ENCODE measurements around the gene TTC23L. TPM values are rescaled to one million over a fixed set of nuclear protein-coding genes. Genes with fewer than 3 reads are reported as not detected.

TTC23L gene
- total RNA-seq, 1 donor from 2014 or later: 1.8 TPM

GRCh38 chr5:34803974-34804732 lies 34.8 kb upstream of the TTC23L start:
- peak overlapping the region; percentile 3 for H3K27ac Mint-ChIP-seq
- TF ChIP-seq, protein P1, sequence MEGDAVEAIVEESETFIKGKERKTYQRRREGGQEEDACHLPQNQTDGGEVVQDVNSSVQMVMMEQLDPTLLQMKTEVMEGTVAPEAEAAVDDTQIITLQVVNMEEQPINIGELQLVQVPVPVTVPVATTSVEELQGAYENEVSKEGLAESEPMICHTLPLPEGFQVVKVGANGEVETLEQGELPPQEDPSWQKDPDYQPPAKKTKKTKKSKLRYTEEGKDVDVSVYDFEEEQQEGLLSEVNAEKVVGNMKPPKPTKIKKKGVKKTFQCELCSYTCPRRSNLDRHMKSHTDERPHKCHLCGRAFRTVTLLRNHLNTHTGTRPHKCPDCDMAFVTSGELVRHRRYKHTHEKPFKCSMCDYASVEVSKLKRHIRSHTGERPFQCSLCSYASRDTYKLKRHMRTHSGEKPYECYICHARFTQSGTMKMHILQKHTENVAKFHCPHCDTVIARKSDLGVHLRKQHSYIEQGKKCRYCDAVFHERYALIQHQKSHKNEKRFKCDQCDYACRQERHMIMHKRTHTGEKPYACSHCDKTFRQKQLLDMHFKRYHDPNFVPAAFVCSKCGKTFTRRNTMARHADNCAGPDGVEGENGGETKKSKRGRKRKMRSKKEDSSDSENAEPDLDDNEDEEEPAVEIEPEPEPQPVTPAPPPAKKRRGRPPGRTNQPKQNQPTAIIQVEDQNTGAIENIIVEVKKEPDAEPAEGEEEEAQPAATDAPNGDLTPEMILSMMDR (conservative IDR thresholded peaks at IDR 0.05): no peak
- no peaks in the 10 kb centered on the region for H3K27me3 Mint-ChIP-seq
- no peaks in the 10 kb centered on the region for H3K4me1 Mint-ChIP-seq (ENCODE audit: unreplicated experiment)
- H3K36me3 Mint-ChIP-seq: peaks cover 54% of the 10 kb centered on the region
- no peak for DNase-seq (ENCODE audit: extremely low spot score, unreplicated experiment)
- no peak overlapping the region for H3K4me3 Mint-ChIP-seq
- H3K9me3 Mint-ChIP-seq: no peaks in the 10 kb centered on the region

DNA sequence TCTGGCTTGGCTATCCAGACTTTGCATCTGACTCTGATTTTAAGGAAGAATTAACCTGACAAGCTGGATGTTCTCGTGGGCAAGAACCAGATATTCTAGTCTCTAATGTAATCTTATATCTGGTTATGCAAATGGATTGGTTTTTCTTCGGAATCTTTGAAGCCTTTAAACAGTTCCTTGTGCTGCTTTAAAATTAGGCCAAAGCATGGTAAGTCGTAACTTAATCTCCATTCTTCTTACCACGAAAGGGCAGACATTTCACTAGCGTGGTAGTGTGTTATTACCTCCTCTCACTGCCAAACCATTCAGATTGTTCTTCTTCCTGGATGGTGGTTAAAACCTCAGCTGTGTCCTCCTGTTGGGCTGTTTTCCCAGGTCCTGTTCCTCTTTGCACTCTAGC lies 34.1 kb upstream of the TTC23L start:
- no peak for DNase-seq (ENCODE audit: extremely low spot score, unreplicated experiment)
- TF ChIP-seq, protein P1 (conservative IDR thresholded peaks at IDR 0.05): no peak
- Mint-ChIP-seq H3K4me1 (ENCODE audit: unreplicated experiment) (no peaks in the 10 kb centered on the region), H3K27ac (peak overlapping the region; percentile 3), H3K4me3 (no peak overlapping the region), H3K36me3 (peaks cover 53% of the 10 kb centered on the region), H3K9me3 (no peaks in the 10 kb centered on the region), H3K27me3 (no peaks in the 10 kb centered on the region)

- Mint-ChIP-seq H3K4me3 (no peak overlapping the region), H3K27ac (no peak overlapping the region), H3K4me1 (ENCODE audit: unreplicated experiment) (peaks cover 4% of the 10 kb centered on the region), H3K9me3 (no peaks in the 10 kb centered on the region), H3K36me3 (peaks cover 45% of the 10 kb centered on the region), H3K27me3 (no peaks in the 10 kb centered on the region)
- TF ChIP-seq, protein P1 (conservative IDR thresholded peaks at IDR 0.05): no peak
- no peak for DNase-seq (ENCODE audit: extremely low spot score, unreplicated experiment)
Measured at GRCh38 chr5:34806532-34806931, 32.4 kb upstream of the TTC23L start.

GRCh38 chr5:34811706-34812105 lies 27.3 kb upstream of the TTC23L start:
- TF ChIP-seq, protein P1 (conservative IDR thresholded peaks at IDR 0.05): no peak
- Mint-ChIP-seq H3K9me3 (no peaks in the 10 kb centered on the region), H3K4me3 (no peak overlapping the region), H3K36me3 (peaks cover 23% of the 10 kb centered on the region), H3K27me3 (no peaks in the 10 kb centered on the region), H3K4me1 (ENCODE audit: unreplicated experiment) (peaks cover 4% of the 10 kb centered on the region), H3K27ac (no peak overlapping the region)
- no peak for DNase-seq (ENCODE audit: extremely low spot score, unreplicated experiment)

GRCh38 chr5:34813509-34813908 lies 25.5 kb upstream of the TTC23L start:
- DNase-seq (ENCODE audit: extremely low spot score, unreplicated experiment): no peak
- Mint-ChIP-seq H3K36me3 (peaks cover 12% of the 10 kb centered on the region), H3K27ac (no peak overlapping the region), H3K4me3 (no peak overlapping the region), H3K27me3 (no peaks in the 10 kb centered on the region), H3K4me1 (ENCODE audit: unreplicated experiment) (peaks cover 4% of the 10 kb centered on the region), H3K9me3 (no peaks in the 10 kb centered on the region)
- TF ChIP-seq, protein P1 (conservative IDR thresholded peaks at IDR 0.05): no peak

All from type B pancreatic cell (in vitro differentiated cells).